ENCODE measurements around the gene CSPG5.
A peak's percentile ranks its signal among the peaks of the same experiment; 100 is the strongest.

CSPG5 gene

DNA sequence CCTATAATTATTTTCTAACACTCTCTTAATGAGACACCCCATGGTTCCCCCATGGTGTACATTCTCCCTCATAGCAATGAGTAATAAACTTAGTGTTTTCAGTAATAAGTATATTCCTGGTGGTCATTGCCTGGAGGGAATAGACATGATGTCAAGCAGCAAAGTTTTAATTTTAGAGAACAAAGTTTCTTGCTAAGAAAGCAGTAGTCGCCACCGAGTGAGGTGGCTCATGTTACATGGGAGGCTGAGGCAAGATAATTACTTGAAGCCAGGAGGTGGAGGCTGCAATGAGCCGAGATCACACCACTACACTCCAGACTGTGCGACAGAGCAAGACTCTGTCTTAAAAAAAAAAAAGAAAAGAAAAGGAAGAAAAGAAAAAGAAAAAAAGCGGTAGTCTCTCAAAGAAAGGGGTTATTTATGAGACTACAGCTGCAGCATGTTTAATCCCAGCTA is 62.8 kb downstream of the CSPG5 start (continued):
- TF ChIP-seq CTCF (tag by site-specific recombination; IDR thresholded peaks at IDR 0.05) (no peak), ZNF621 (tag by site-specific recombination; IDR thresholded peaks at IDR 0.05) (no peak), REPIN1 (tag by site-specific recombination; IDR thresholded peaks at IDR 0.05; ENCODE audit: low read depth) (no peak), TCF7L2 (IDR thresholded peaks at IDR 0.05; ENCODE audit: borderline replicate concordance, low read depth, low read length) (no peak), EGR2 (tag by site-specific recombination; IDR thresholded peaks at IDR 0.05; ENCODE audit: low read depth) (no peak), ZNF10 (tag by site-specific recombination; IDR thresholded peaks at IDR 0.05) (0 out of 2 replicates have a peak, but pooled peaks have one; percentile 44), ZNF560 (tag by site-specific recombination; IDR thresholded peaks at IDR 0.05; ENCODE audit: borderline replicate concordance) (no peak), ZNF184 (tag by site-specific recombination; IDR thresholded peaks at IDR 0.05) (0 out of 2 replicates have a peak, but pooled peaks have one; percentile 9), SP7 (tag by site-specific recombination; IDR thresholded peaks at IDR 0.05) (peak; percentile 96)

DNA sequence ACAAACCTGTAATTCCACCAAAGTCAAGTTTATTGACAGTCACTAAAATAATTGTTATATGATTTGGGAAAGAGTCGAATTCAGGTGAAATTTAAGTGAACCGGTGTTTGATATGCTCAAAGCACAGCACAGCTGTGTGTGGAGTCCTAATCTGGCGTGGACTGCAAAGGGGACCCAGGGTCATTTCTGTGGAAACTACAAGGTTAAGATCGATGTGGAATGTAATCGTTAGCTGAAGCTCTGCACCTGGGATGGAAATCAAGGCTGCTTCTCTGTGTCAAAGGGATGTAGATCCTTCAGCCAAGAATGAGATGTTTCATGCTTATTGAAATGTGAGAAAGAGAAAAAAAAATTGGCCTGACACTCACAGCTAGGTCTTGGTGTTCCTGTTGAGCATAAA is 63.6 kb downstream of the CSPG5 start:
- H3K27ac ChIP-seq (ENCODE audit: extremely low read depth, low read depth, low read length) = no peak overlapping the region
- CTCF ChIA-PET = no interaction called here
- TF ChIP-seq ZBTB17 (tag by site-specific recombination; IDR thresholded peaks at IDR 0.05) (no peak), ZNF530 (tag by site-specific recombination; IDR thresholded peaks at IDR 0.05; ENCODE audit: low read depth) (no peak), ZNF600 (tag by site-specific recombination; IDR thresholded peaks at IDR 0.05) (no peak), ZSCAN30 (tag by site-specific recombination; IDR thresholded peaks at IDR 0.05) (no peak), ZNF660 (tag by site-specific recombination; IDR thresholded peaks at IDR 0.05) (no peak), ZNF623 (tag by site-specific recombination; IDR thresholded peaks at IDR 0.05) (no peak), ZNF707 (tag by site-specific recombination; IDR thresholded peaks at IDR 0.05) (no peak), ZNF138 (tag by site-specific recombination; IDR thresholded peaks at IDR 0.05; ENCODE audit: borderline replicate concordance) (no peak), ZNF274 (IDR thresholded peaks at IDR 0.05; ENCODE audit: low read length) (no peak), ZNF274 (tag by site-specific recombination; IDR thresholded peaks at IDR 0.05; ENCODE audit: borderline replicate concordance) (no peak)
- H3K4me3 ChIP-seq (ENCODE audit: low read depth, low read length) = no peak overlapping the region
- peaks cover 4 to 18% of the 10 kb centered on the region in 2 experiments for H3K36me3 ChIP-seq (ENCODE audit: control insufficient read depth in 2 of 2, insufficient read depth in 1 of 2, low read length in 2 of 2)
- POLR2A ChIA-PET = no interaction called here
- H3K9me3 ChIP-seq (ENCODE audit: control insufficient read depth, insufficient read depth, low read depth, low read length) = no peaks in the 10 kb centered on the region
- H3K4me1 ChIP-seq (ENCODE audit: control insufficient read depth, insufficient read depth, low read length) = no peaks in the 10 kb centered on the region

- POLR2A ChIA-PET = interaction anchor here (0.7 to 1.0 kb wide), 2 partner anchors 38 to 829 kb away, joined by 3 read pairs; no protein-coding TSS in a partner anchor
- TF ChIP-seq ZNF596 (tag by site-specific recombination; IDR thresholded peaks at IDR 0.05) (no peak), SCRT2 (tag by site-specific recombination; IDR thresholded peaks at IDR 0.05) (no peak), ZFP41 (tag by site-specific recombination; IDR thresholded peaks at IDR 0.05; ENCODE audit: borderline replicate concordance) (no peak), ZNF146 (tag by site-specific recombination; IDR thresholded peaks at IDR 0.05) (no peak), ZNF677 (tag by site-specific recombination; IDR thresholded peaks at IDR 0.05) (no peak), ZNF223 (tag by site-specific recombination; IDR thresholded peaks at IDR 0.05) (no peak), ZNF548 (tag by site-specific recombination; IDR thresholded peaks at IDR 0.05) (no peak), ZNF175 (tag by site-specific recombination; IDR thresholded peaks at IDR 0.05) (no peak), ZNF747 (tag by site-specific recombination; IDR thresholded peaks at IDR 0.05) (no peak)
- TF ChIP-seq, protein P1, sequence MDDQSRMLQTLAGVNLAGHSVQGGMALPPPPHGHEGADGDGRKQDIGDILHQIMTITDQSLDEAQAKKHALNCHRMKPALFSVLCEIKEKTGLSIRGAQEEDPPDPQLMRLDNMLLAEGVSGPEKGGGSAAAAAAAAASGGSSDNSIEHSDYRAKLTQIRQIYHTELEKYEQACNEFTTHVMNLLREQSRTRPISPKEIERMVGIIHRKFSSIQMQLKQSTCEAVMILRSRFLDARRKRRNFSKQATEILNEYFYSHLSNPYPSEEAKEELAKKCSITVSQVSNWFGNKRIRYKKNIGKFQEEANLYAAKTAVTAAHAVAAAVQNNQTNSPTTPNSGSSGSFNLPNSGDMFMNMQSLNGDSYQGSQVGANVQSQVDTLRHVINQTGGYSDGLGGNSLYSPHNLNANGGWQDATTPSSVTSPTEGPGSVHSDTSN (CRISPR knock-in tag; IDR thresholded peaks at IDR 0.05) = no peak
- TF ChIP-seq, protein P2, sequence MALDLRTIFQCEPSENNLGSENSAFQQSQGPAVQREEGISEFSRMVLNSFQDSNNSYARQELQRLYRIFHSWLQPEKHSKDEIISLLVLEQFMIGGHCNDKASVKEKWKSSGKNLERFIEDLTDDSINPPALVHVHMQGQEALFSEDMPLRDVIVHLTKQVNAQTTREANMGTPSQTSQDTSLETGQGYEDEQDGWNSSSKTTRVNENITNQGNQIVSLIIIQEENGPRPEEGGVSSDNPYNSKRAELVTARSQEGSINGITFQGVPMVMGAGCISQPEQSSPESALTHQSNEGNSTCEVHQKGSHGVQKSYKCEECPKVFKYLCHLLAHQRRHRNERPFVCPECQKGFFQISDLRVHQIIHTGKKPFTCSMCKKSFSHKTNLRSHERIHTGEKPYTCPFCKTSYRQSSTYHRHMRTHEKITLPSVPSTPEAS (tag by site-specific recombination; IDR thresholded peaks at IDR 0.05) = 0 out of 2 replicates have a peak, but pooled peaks have one; percentile 42
Observed at GRCh38 chr3:47513125-47513929, 65.3 kb downstream of the CSPG5 start, which contains the start of gene ELP6. Gene ELP6, minus strand, starts transcription at chr3:47513712. Its CDS starts 122 bp downstream, at chr3:47513590.

More at GRCh38 chr3:47513125-47513929, 65.3 kb downstream of the CSPG5 start, which contains the start of gene ELP6:
- peak within 1 kb of the TSS; percentile 61 for H3K4me3 ChIP-seq (ENCODE audit: low read depth, low read length)
- H3K9me3 ChIP-seq (ENCODE audit: control insufficient read depth, insufficient read depth, low read depth, low read length) = no peaks in the 10 kb centered on the region
- H3K4me1 ChIP-seq (ENCODE audit: control insufficient read depth, insufficient read depth, low read length) = no peaks in the 10 kb centered on the region
- CTCF ChIA-PET = interaction anchor here (0.6 to 1.9 kb wide), 4 partner anchors 9 to 974 kb away, joined by 3 to 7 read pairs (median 3); no protein-coding TSS in a partner anchor
- peaks cover 9 to 34% of the 10 kb centered on the region in 2 experiments for H3K36me3 ChIP-seq (ENCODE audit: control insufficient read depth in 2 of 2, insufficient read depth in 1 of 2, low read length in 2 of 2)
- H3K27ac ChIP-seq (ENCODE audit: extremely low read depth, low read depth, low read length) = peak within 1 kb of the TSS; percentile 90
